HG02623 (cell line): Measurements from ENCODE around the gene PTPN12.
"Not testable (repeated sequence)": the region's sequence is repeated elsewhere in the genome, so short reads cannot be mapped to it uniquely, and the experiment has no call there.

ENCODE experiments used
- ATAC-seq: cut with Tn5 transposase; IDR thresholded peaks from one replicate; pipeline ENCODE4 v1.9.1; 2021; ENCODE audit warnings: moderate library complexity; ENCODE audit not compliant: unreplicated experiment

The PTPN12 gene

DNA sequence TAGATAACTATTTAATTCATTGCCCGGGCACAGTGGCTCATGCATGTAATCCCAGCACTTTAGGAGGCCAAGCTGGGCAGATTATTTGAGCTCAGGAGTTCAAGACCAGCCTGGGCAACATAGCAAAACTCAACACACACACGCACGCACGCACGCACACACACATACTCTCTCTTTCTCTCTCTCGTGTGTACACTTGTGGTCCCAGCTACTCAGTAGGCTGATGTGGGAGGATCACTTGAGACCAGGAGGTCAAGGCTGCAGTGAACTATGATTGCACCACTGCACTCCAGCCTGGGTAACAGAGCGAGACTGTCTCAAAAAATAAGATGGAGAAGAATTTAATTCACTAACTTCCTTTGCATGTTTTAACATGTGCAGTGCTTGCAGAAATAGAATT, 38.1 kb downstream of the PTPN12 start:
- ATAC-seq = no peak

DNA sequence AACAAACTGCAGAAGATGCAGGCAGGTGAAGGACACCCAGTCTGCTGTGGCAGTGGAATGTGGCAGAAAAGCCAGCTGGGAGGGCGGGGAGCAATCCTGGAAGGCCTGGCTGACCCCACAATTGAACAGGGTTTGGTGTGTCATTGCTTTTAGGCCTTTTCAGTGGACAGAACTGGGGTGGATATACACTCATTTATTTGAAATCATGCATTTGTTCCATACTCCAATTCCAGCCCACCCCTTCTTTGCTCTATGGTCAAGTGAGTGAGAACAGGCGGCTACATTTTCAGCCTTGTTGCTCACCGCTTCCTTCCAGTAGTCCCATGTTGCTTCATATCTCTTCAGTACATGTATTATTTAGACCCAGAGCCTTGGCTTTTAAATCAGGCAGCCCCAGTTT, 39.8 kb downstream of the PTPN12 start:
- no peak for ATAC-seq

DNA sequence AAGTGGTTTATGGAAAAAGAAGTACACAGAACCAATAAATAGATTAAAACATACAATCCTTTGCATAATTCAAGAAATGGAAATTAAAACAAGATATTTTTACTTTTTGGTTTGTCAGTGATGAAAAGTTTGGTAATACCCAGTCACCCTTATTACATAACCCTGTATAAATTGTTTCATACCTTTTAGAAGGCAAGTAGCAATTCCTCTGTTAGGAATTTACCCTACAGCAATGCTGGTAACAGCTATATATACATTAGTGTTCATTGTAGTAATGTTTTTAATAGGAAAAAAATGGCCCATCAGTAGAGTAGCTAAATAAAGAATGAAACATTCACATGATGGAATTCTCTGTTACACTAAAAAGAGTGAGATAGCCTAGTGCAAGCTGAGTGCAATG, 42.7 kb downstream of the PTPN12 start:
- ATAC-seq = no peak

DNA sequence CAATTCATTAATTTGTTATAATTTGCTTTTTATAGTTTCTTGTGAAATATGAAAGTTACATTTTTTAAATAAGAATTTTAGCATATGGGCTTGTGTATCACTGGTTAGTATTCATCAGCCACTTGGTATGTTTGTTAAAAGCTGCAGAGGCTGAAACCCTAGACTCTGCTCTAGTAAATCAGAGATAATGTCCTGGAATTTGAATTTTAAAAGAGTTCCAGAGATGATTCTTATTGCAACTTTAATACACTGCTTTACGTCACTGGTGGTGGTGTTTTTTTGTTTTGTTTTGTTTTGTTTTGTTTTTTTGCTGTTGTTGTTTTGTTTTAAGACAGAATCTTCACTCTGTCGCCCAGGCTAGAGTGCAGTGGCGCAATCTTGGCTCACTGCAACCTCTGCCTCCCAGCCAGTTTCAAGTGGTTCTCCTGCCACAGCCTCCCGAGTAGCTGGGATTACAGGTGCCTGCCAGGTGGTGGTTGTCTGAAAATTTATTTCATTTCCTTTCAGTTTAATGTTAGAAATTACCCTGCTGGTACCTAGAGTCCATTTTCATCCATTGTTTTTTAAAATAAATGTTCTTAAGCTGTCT, 43.8 kb downstream of the PTPN12 start:
- no peak for ATAC-seq

DNA sequence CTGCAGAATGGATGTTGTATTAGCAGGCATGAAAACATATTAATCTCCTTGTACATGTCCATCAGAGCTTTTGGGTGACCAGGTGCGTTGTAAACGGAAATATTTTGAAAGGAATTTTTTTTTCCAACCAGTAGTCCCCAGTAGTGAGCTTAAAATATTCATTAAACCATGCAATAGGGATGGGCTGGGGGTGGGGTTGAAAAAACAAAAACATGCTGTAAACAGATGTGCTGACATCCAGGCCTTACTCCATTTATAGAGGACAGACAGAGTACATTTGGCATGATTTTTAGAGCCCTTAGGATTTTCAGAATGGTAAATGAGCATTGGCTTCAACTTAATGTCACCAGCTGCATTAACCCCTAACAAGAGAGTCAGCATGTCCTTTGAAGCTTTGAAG, 50.2 kb downstream of the PTPN12 start:
- no peak for ATAC-seq

DNA sequence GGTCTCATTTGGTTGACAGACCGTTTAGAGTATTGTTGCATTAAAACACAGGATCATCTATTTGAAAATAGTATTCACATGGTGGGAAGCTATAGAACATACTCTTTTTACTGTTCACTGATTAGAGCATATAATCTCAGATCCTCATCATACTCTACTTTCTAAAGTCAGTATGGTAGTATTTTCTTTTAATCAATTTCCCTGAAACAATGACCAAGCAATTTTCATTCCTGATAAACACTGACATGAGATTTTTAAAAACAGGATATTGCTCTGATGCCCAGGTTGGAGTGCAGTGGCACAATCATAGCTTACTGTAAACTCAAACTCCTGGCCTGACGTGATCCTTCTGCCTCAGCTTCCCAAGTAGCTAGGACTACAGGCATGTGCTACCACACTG, 63.9 kb downstream of the PTPN12 start:
- ATAC-seq = no peak

DNA sequence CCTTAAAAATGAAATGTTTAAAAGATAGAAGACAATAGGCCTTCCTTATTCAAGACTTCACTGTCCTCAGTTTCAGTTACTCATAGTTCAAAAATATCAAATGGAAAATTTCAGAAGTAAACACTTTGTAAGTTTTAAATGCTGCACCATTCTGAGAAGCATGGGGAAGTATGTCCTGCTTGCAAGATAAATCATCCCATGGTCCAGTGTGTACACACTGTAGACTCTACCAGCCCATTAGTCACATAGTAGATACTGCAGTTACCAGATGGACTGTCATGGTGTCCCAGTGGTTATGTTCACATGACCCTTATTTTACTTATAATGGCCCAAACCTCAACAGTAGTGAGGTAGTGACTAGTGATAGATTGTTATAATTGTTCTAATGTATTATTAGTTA, 69.5 kb downstream of the PTPN12 start:
- ATAC-seq = no peak

DNA sequence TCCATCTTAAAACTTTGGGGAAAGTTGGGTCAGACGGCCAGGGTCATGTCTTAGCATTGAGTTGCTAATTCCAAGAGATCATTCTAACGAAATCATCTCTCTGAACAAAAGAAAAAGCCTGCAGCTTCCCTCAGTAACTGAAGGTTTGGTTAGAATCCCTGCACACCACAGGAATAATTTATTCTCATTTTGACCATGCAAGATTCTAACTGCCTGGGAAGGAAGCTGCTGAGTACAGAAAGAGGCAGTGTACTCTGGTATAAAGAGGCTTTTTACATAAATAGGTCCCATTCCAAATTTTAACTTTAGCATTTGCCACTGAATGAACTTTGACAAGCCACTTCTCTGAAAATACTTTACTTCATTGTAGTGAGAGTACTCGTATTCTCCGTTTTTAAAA, 82.2 kb downstream of the PTPN12 start:
- no peak for ATAC-seq

DNA sequence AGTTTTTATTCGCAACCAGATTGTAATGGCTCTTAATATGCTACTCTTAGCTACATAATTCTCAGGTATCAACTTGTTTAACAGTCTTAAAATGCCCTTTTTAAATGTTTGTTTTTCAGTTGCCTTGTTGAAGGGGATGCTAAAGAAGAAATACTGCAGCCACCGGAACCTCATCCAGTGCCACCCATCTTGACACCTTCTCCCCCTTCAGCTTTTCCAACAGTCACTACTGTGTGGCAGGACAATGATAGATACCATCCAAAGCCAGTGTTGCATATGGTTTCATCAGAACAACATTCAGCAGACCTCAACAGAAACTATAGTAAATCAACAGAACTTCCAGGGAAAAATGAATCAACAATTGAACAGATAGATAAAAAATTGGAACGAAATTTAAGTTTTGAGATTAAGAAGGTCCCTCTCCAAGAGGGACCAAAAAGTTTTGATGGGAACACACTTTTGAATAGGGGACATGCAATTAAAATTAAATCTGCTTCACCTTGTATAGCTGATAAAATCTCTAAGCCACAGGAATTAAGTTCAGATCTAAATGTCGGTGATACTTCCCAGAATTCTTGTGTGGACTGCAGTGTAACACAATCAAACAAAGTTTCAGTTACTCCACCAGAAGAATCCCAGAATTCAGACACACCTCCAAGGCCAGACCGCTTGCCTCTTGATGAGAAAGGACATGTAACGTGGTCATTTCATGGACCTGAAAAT, 89.7 kb downstream of the PTPN12 start:
- no peak for ATAC-seq

DNA sequence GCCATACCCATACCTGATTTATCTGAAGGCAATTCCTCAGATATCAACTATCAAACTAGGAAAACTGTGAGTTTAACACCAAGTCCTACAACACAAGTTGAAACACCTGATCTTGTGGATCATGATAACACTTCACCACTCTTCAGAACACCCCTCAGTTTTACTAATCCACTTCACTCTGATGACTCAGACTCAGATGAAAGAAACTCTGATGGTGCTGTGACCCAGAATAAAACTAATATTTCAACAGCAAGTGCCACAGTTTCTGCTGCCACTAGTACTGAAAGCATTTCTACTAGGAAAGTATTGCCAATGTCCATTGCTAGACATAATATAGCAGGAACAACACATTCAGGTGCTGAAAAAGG, 90.2 kb downstream of the PTPN12 start:
- no peak for ATAC-seq

DNA sequence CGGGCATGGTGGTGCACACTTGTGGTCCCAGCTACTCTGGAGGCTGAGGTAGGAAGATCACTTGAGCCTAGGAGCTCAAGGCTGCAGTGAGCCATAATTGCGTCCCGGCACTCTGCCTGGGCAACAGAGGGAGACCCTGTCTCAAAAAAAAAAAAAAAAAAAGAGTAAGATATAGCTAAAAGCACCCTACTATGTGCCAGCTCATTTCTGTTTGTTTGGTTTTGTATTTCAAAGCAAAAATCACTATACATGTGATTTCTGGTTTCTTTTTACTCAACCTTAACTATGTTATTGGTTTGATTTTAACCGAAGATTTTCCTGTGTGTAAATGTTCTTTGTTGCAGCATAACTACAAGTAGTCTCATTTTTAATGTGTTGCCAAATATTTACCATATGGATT, 92.7 kb downstream of the PTPN12 start:
- no peak for ATAC-seq

DNA sequence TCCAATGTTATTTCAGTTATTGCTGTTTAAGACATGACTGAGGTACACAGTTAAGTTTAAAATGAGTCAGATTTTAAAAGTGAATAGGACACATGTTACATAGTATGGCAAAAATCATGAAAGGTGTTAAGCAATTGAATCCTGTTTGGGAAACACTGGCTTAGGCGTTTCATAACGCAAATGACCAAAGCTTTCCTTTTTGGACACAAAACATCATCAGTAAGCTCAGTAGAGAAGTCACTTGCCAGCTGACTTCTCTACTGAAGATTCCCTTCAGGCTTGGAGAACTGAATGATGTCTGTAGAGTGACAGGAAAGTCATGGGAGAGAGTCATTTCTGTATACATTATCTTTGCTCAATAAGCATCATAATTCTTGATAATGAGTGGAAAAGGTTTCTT, 94.7 kb downstream of the PTPN12 start:
- no peak for ATAC-seq

DNA sequence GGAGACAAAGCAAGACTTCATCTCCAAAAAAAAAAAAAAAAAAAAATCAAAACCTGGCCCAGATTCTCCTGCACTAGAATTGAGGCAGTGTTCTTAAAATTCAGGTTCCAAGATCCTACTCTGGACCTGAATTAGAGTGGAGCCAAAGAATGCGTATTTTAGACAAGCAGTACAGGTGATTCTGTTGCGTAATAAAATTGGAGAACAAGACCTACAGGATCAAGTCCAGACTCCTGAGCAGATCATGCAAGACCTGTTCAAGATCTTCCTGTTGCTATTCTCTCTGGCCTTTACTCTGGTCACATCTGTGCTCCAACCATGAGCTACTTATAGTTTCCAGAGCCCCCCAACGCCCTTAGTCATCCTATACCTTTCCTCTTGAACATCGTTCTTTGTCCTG, 107.7 kb downstream of the PTPN12 start:
- ATAC-seq = no peak

DNA sequence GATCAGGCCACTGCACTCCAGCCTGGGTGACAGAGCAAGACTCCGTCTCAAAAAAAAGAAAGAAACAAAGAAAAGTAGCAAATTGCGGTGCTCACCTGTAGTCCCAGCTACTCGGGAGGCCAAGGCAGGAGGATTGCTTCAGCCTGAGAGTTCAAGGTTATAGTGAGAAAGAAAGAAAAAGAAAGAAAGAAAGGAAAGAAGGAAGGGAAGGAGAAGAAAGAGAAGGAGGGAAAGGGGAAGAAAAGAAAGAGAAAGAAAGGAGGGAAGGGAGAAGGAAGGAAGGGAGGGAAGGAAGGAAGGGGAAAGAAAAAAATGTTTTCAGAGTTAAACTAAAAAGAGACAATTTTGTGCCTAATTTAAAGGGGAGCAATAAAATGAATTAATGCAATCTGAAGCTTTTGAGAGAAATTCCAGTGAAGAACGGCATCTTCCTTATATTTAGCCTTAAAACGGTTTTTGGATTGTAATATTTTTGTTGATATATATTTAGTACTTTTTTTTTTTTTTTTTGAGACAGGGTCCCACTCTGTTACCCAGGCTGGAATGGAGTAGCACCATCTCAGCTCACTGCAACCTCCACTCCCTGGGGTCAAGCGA, 111.7 kb downstream of the PTPN12 start:
- ATAC-seq = no peak

DNA sequence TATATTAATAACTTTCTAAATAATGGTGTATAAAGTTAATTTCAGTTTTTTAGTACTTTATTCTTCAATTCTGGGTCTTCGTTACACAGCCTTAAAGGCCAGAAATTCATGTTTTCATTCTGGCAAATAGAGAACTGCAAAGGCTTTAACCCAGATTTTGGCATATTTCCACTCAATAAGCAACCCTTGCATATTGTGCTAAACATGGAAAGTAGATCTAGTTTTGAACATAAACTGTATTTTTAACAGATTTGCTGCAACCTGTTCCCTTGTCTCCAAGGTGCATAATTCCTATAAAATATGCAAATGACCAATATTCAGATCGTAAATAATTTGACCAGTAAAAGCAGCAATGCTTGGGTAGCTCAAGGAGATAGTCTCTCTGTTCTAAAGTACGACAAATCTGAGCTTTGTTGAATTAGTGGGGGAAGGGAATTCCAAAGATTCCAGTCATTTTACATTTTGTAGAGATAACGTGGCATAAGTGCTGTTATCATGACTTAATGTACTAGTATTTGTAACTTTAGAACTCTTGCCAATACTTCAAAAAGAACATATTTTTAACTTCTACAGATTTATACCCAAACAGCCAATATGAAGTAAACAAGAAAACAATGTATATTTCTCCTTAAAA, 112.7 kb downstream of the PTPN12 start:
- ATAC-seq = no peak

DNA sequence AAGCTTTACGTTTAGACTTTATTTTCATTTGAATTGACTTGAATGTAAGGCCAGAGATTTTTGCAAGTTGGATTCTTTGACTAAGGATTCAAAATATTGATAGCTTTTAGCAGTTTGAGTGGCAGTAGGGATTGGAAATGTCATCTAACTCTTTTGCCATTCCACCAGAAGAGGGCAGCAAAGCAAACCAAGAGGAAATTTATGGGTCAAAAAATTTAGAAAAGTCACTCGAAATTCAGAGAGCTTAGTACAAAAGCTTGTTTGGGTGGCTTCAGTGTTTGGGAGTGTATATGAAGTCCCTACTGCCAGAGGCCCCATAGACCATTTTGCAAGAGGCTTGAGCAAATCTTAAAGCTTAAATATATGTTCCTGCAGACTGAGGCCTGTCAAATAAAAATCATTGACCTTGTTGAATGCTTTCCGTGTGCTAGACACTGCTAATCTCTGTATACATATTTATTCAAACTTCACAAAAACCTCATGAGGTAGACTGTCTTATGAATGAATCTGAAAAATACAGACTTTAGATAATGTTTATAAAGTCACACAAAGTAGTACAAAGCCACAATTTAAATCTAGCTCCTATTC, 114.6 kb downstream of the PTPN12 start:
- ATAC-seq = no peak

DNA sequence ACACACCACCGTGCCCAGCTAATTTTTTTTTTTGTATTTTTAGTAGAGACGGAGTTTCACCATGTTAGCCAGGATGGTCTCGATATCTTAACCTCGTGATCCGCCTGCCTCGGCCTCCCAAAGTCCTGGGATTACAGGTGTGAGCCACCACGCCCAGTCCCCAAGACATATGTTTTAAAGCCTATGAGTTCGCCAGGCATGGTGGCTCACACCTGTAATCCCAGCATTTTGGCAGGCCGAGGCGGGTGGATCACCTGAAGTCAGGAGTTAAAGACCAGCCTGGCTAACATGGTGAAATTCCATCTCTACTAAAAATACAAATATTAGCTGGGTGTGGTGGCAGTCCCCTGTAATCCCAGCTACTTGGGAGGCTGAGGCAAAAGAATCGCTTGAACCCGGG, 115.7 kb downstream of the PTPN12 start:
- not testable (repeated sequence) for ATAC-seq

DNA sequence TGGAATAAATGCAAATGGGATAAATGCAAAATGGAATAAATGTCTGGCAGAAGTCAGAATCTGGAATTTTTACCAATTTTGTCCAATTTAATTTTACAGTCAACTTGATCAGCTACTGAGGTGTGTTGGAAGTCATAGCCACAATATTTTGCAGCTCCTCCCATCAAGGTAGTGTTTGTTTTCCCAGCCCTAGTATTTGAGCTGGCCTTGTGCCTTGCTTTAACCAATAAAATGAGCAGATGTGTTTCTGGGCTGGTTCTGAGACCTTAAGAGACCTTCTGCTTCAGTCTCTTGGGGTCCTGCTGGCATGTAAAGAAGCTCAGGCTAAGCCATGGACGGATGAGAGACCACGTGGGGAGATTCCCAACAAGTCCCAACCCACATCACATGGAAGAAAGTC, 116.5 kb downstream of the PTPN12 start:
- ATAC-seq = no peak

DNA sequence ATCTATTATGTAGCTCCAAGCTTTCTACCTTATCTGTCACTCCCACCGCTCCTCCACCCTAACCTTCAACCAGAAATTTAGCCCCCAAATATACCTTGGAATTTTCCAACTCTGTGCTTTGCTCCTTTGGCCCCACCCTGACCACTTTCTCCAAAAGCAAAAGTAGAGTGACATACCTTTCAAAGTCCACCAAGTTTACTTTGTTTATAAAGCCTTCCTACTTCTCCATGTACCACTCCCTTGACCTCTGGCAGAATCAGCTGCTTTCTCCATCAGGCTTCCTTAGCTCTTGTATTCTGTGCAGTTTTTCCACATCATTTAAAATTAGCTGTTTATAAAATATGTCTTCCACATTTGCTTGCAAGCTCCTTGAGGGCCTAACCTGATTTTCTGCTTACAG, 118.3 kb downstream of the PTPN12 start:
- no peak for ATAC-seq

DNA sequence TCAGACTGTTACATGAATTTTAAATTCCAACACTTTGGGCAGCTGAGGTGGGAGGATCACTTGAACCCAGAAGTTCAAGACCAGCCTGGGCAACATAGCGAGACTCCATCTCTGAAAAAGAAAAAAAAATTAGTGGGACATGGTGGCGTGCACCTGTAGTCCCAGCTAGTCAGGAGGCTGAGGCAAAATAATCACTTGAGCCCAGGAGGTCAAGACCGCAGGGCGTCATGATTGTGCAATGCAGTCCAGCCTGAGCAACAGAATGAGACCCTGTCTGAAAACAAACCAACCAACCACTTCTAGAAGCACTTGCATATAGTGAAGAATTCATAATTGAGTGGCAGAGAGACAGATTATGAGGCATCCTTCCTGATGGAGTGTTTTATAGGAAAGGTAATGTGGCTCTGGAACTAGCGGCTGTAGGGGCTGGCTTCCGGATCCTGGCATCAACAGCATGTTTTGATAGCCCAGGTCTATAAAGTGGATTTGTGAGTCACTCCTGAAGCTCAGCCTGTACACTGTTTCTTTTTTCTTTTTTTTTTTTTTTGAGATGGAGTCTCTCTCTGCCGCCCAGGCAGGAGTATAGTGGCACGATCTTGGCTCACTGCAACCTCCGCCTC, 118.9 kb downstream of the PTPN12 start:
- ATAC-seq = no peak

DNA sequence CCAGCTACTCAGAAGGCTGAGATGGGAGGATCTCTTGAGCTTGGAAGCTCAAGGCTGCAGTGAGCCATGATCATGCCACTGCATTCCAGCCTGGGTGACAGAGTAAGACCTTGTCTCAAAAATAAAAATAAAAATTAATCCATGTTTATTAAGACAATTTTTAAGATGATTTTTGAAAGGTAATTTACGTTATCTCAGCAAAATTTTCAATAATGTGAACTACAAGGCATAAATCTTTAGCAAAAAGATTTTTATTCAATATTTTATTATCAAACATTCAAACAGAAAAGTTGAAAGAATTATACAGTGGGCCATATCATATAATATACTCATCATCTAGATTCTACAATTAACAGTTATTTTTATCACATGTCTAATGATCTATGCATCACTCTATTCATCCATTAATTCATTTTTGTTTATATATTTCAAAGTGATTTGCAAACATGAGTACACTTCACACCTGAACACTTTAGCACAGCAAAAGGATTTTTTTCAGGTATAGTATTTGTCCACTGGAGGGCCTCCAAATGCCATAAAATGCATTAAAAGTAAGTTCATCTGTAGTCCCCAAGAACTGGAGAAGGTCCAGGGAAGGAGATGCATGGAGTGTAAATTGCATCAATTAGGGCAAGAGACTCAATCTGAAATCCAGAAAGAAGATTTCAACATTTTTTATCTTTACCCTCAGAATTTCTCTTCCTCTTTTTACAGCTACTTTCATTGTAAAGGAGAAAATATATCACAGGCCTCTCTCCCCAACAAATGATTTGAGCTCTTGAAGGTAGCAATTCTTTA, 120.5 kb downstream of the PTPN12 start:
- no peak for ATAC-seq
